HG02588 (cell line): ENCODE data around the gene NOL4L.
A peak's percentile ranks its signal among the peaks of the same experiment; 100 is the strongest.

ENCODE experiments used
- ATAC-seq: cut with Tn5 transposase; IDR thresholded peaks from one replicate; pipeline ENCODE4 v1.9.1; 2021; ENCODE audit warnings: mild to moderate bottlenecking, moderate library complexity; ENCODE audit not compliant: unreplicated experiment

NOL4L gene

GRCh38 chr20:32543570-32544259 is 41.4 kb downstream of the NOL4L start:
- no peak for ATAC-seq

- ATAC-seq: no peak
Observed at GRCh38 chr20:32542259-32542615, 42.9 kb downstream of the NOL4L start.

- ATAC-seq: no peak
Observed at GRCh38 chr20:32541323-32542258, 43.5 kb downstream of the NOL4L start.

DNA sequence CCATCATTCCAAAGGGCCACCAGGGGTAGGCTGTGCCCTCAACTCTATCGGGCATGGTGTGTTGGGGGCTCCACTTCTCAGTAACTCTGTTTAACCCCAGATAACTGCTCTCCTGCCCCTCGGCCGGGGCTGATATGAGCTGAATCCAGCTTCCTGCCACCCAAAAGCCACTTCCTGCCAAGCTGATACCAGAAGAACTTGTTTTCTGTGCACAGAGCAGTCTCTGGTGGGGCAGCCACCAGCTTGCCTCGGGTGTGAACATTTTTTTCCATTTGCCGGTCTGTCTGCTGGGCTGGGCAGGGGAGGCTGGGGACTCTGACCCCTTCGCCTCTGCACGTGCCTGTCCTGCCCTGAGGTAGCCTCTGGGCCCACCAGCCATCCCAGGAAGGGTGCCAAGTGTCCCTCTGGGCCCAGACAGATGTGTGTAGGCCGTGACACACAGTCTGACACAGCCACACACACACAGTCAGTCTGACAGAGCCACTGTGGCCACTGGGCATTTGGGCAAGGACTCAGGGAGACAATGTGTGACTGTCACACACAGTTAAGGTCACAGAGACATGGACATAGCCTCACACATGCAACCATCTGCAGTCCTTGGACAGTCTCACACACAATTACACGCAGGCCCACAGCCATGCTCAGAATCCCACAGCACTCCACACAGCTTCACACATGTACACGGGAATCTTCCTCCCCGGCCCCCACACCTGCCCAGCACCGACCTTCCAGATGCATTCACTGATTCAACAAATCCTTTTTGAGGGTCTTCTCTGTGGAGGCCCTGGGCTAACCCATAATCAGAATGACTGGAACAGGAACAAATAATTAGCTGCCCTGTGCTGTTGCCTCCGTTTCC is 45.1 kb downstream of the NOL4L start:
- ATAC-seq: no peak

- no peak for ATAC-seq
Observed at GRCh38 chr20:32539026-32539816, 45.9 kb downstream of the NOL4L start.

DNA sequence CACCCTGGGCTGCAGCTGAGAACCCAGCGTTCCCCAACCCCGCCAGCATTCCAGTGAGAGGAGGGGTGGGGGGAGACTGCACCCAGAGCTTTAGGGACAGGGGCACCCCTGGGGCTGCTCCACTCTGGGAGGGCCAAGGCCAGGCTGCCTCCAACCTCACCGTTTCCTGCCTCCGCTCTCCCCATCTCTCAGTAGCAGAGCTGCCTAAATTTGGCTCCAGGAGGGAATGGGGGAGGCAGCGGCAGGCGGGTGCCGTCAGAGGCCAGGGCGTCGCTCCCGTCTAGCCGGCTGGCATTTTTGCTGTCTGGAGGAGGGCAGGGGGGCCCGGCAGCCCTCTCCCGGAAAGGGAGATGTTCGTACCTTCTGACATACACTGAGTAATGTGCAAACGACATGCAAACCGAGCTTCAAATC is 46.6 kb downstream of the NOL4L start:
- ATAC-seq: no peak

- ATAC-seq: no peak
Observed at GRCh38 chr20:32537657-32538525, 47.2 kb downstream of the NOL4L start.

DNA sequence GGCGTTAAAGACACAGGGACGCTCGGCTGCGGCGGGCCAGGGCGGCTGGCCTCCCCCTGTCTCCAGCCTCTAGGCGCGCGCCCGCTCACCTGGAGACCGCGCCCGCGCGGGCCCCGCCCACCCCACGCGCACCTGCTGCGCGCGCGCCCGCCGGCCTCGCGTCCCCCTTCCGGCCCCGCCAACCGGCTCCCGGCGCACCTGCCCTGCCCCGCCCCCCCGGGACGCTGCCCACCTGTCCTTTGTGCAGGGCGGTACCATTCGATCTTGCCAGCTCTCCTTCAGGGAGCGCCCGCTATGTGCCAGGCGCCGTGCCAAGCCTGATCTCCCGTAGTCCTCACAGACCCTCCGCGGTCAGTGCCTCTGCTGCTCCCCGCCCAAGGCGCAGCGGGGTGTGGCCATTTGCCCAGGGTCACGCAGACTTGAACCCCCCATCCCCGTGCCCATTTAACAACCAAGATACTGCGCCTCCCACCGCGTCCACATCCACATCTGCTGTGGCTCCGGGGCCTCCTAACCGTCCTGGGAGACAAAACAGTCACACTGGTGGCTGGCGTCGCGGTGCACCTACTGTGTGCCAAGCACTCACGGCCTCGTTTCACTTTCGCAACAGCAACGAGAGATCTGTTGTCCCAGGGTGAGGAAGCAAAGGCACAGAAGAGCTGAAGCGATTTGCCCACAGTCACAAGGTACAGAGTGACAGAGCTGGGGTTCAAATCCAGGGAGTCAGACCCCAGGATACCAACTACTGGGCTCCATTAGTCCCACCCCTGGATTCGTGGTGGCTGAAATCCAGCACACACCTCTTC is 48.1 kb downstream of the NOL4L start:
- ATAC-seq: peak; percentile 27

DNA sequence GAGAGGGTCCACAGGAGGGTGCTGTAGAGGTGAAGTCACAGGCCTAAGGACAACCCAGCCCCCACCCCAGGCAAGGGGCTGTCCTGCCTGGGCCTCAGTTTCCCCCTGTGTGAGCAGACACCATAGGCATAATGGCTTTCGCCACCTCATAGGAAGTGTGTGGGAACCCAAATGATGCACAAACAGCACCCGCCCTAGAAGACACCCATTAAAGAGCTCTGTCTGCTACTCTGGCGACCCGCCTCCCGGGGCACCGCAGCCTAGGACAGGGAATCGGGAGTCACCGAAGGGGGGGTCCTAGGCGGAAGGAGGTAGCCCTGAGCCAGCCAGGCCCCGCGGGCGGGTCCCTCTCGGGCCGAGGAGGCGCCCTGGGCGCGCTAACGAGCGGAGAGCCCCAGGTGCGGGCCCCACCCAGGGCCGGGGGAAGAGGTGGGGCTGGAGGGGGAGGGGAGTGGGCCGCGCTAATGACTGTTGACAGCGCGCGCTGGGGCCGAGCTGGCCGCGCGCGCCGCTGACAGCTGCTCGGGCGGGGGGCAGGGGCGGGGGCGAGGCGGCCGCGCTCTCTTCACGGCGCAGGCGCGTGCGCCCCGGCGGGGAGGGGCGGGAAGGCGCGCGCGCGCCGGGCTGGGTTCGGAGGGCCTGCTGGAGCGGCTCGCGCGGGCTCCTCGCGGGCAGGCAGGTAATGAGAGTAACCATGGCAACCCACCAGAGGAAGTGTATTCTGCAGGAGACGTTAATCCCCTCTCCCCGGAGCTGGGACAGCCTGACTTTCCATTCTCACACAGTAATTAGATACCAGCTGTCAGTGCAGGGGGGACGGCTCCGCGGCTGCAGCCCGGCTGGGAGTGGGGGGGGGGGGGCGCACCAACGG is 48.9 kb downstream of the NOL4L start:
- ATAC-seq: peak; percentile 43

DNA sequence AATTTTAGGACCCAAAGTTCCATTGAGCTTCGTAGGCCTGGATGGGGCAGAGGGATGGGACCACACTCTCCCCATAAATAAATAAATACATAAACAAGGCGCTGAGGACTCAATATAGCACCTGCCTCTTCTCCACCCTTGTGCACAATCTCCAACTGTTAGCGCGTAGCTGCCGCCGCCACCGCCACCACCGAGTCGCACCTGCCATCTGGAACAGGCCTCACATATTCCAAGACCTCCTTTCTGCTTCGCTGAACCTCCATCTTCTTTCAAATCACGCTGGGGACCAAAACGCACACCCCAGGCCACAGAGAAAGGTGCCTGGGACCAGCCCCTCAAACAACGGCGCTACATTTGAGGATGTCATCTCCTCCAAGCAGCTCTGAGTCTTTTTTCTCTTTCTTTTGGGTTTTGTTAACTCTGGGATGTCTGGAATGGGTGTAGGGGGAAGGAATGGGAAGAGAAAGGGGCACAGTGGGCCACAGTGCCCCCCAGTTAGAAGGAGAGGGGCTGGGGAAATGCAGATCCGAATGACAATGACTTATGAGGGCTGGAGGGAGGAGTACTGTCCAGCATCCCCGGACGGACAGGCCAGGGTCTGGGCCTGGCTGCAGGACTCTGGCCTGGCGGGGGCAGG is 49.7 kb downstream of the NOL4L start:
- ATAC-seq: no peak

DNA sequence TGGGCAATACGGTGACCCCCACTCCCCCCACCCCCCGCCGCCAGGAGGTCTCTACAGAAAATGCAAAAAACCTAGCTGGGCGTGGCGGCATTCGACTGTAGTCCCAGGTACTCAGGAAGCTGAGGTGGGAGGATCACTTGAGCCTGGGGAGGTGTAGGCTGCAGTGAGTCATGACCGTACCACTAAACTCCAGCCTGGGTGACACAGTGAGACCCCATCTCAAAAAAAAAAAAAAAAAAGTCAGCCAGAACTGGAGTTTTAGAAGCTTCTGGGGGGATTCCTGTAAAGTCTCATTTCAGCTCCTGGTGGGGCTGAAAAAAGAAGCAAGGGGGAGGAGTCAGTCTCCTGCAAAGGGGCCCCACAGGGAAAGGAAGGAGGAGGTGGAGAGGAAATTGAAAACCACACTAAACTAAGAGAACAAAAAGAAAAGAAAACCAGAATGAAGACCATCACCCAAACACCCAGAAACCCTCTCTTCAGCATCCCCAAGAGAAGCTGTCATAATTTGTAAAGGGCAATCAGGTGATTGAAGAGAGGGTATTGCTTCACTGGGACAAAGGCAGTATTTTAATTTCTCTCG is 50.4 kb downstream of the NOL4L start:
- ATAC-seq: no peak

- ATAC-seq: no peak
Observed at GRCh38 chr20:32533732-32534131, 51.4 kb downstream of the NOL4L start.

DNA sequence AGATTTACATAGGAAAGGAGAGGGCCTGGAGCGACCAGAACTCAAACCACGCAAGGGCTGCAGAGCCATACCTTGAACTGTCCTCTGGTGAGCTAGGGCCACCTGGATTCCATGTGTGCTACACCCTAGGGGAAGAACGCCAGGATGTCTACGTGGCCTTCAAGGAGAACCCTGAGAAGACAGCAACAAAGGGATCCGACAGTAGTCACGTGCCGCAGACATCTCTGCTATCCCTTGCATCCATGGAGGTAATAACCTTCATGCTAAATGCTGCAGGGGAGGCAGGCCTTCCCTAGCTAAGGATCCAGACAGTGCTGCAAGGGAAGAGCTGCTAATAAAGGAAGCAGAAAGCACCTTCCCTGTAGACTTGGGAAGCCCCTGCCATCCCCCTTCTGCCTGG is 52.9 kb downstream of the NOL4L start:
- no peak for ATAC-seq

GRCh38 chr20:32528905-32529670 is 56.0 kb downstream of the NOL4L start:
- no peak for ATAC-seq

GRCh38 chr20:32528171-32528891 is 56.8 kb downstream of the NOL4L start:
- ATAC-seq: no peak
